Neural cell (in vitro differentiated cells): ENCODE data around the gene MEX3D. TPM values are rescaled to one million over a fixed set of nuclear protein-coding genes. Genes with fewer than 3 reads are reported as not detected.

Source experiments
- H2AFZ ChIP-seq: fragments of 200-600, 300-800 bp; sonication (generic), shearing (Covaris generic); 2 replicates; pipeline ENCODE4 v1.6.0; 2014; ENCODE audit warnings: low read depth, mild to moderate bottlenecking, antibody characterized with exemption, low read length, moderate library complexity
- H3F3A ChIP-seq: fragments of 200-600 bp; shearing (Covaris generic); 2 replicates; pipeline ENCODE4 v1.6.1; 2016; ENCODE audit warnings: mild to moderate bottlenecking, moderate library complexity, mixed read lengths, antibody characterized with exemption, low read length; ENCODE audit not compliant: insufficient read depth, poor library complexity, severe bottlenecking
- H3K27ac ChIP-seq: fragments of 200-600, 300-800 bp; sonication (generic), shearing (Covaris generic); 2 replicates; pipeline ENCODE4 v1.5.1; 2014; ENCODE audit warnings: mild to moderate bottlenecking, low read length, moderate library complexity
- H3K27me3 ChIP-seq: fragments of 300-800, 200-600 bp; sonication (generic), shearing (Covaris generic); 2 replicates; pipeline ENCODE4 v1.6.0; 2014; ENCODE audit warnings: mild to moderate bottlenecking, low read depth, low read length, moderate library complexity; ENCODE audit not compliant: insufficient read depth
- H3K36me3 ChIP-seq: fragments of 300-800, 200-600 bp; sonication (generic), shearing (Covaris generic); 2 replicates; pipeline ENCODE4 v1.5.1; 2014; ENCODE audit warnings: mild to moderate bottlenecking, antibody characterized with exemption, low read length, moderate library complexity; ENCODE audit not compliant: insufficient read depth
- H3K4me2 ChIP-seq: fragments of 300-800, 200-600 bp; sonication (generic), shearing (Covaris generic); 2 replicates; pipeline ENCODE4 v1.6.0; 2014; ENCODE audit warnings: mild to moderate bottlenecking, low read length
- H3K4me3 ChIP-seq: fragments of 300-800, 200-600 bp; sonication (generic), shearing (Covaris generic); 2 replicates; pipeline ENCODE4 v1.5.1; 2014; ENCODE audit warnings: mild to moderate bottlenecking, low read length, moderate library complexity
- H3K79me2 ChIP-seq: fragments of 200-600 bp; shearing (Covaris generic); replicated peaks from 2 replicates; pipeline ENCODE4 v1.6.0; 2014; ENCODE audit warnings: mild to moderate bottlenecking, low read length, moderate library complexity; ENCODE audit not compliant: insufficient read depth
- H3K9ac ChIP-seq: fragments of 300-800, 200-600 bp; sonication (generic), shearing (Covaris generic); 2 replicates; pipeline ENCODE4 v1.6.1; 2016; ENCODE audit warnings: mild to moderate bottlenecking, low read length, mixed read lengths
- H3K9me2 ChIP-seq: fragments of 200-600 bp; shearing (Covaris generic); 2 replicates; pipeline ENCODE4 v1.6.1; 2016; ENCODE audit warnings: mild to moderate bottlenecking, low read length, mixed read lengths; ENCODE audit not compliant: insufficient read depth
- H3K9me3 ChIP-seq: fragments of 200-600, 300-800 bp; sonication (generic), shearing (Covaris generic); 2 replicates; pipeline ENCODE4 v1.6.1; 2016; ENCODE audit warnings: mild to moderate bottlenecking, mixed run types, low read length, moderate library complexity, mixed read lengths
- H4K20me1 ChIP-seq: fragments of 200-600 bp; shearing (Covaris generic); 2 replicates; pipeline ENCODE4 v1.6.1; 2016; ENCODE audit warnings: mild to moderate bottlenecking, mixed run types; ENCODE audit not compliant: insufficient read depth
- CTCF ChIP-seq: fragments of 450-650 bp; IDR thresholded peaks from 2 replicates; pipeline ENCODE4 v1.5.1; 2014; ENCODE audit warnings: antibody characterized with exemption, mild to moderate bottlenecking, moderate library complexity; ENCODE audit not compliant: poor library complexity, severe bottlenecking
- EP300 ChIP-seq: fragments of 450-650 bp; conservative IDR thresholded peaks from 2 replicates; pipeline ENCODE4 v1.6.1; 2014; ENCODE audit warnings: antibody characterized with exemption, mild to moderate bottlenecking, moderate library complexity; ENCODE audit not compliant: poor library complexity, severe bottlenecking
- EZH2 ChIP-seq: fragments of 200-600, 300-800 bp; shearing (Covaris generic), sonication (generic); IDR thresholded peaks from 2 replicates; pipeline ENCODE4 v1.6.1; 2014; ENCODE audit warnings: antibody characterized with exemption, low read length, borderline replicate concordance, mild to moderate bottlenecking; ENCODE audit not compliant: insufficient read depth, poor library complexity, severe bottlenecking
- MXI1 ChIP-seq: fragments of 450-650 bp; conservative IDR thresholded peaks from 2 replicates; pipeline ENCODE4 v1.6.1; 2014; ENCODE audit warnings: antibody characterized with exemption, mild to moderate bottlenecking; ENCODE audit not compliant: poor library complexity, severe bottlenecking
- POLR2AphosphoS5 ChIP-seq: IDR thresholded peaks from 2 replicates; pipeline ENCODE4 v1.6.1; 2012
- RAD21 ChIP-seq: fragments of 450-650 bp; conservative IDR thresholded peaks from 2 replicates; pipeline ENCODE4 v1.6.1; 2014; ENCODE audit warnings: antibody characterized with exemption, mild to moderate bottlenecking, moderate library complexity
- REST ChIP-seq: IDR thresholded peaks from 2 replicates; pipeline ENCODE4 v1.6.1; 2012; ENCODE audit warnings: borderline replicate concordance
- SMC3 ChIP-seq: fragments of 450-650 bp; conservative IDR thresholded peaks from 2 replicates; pipeline ENCODE4 v1.6.1; 2014; ENCODE audit warnings: antibody characterized with exemption, mild to moderate bottlenecking, moderate library complexity; ENCODE audit not compliant: poor library complexity
- TAF1 ChIP-seq: IDR thresholded peaks from 2 replicates; pipeline ENCODE4 v1.6.1; 2012; ENCODE audit warnings: low read depth
- polyA plus RNA-seq: library from polyadenylated mRNA; depleted of rRNA; stranded (reverse); fragments of >200 nt; gene quantifications from 2 replicates; pipeline ENCODE4 v1.2.3, GENCODE V29; 2014

Gene MEX3D
- polyA plus RNA-seq, 1 donor from 2014 or later: 20.8 TPM

- Histone ChIP-seq H3F3A (no peaks in the 10 kb centered on the region), H3K9me2 (no peaks in the 10 kb centered on the region), H3K4me2 (no peak overlapping the region), H3K36me3 (no peaks in the 10 kb centered on the region), H3K27ac (no peak overlapping the region), H3K79me2 (no peaks in the 10 kb centered on the region), H3K27me3 (peaks cover 22% of the 10 kb centered on the region), H2AFZ (no peak overlapping the region), H4K20me1 (no peaks in the 10 kb centered on the region), H3K9ac (no peak overlapping the region), H3K4me3 (no peak overlapping the region), H3K9me3 (no peaks in the 10 kb centered on the region)
- TF ChIP-seq TAF1 (no peak), REST (no peak), MXI1 (no peak), EP300 (no peak), EZH2 (no peak), POLR2AphosphoS5 (no peak), SMC3 (no peak), CTCF (no peak), RAD21 (no peak)
These were observed 57.7 kb downstream of the MEX3D start for GRCh38 chr19:1510442-1510806.

GRCh38 chr19:1509602-1510441, 58.3 kb downstream of the MEX3D start:
- H3K27me3 ChIP-seq: peaks cover 22% of the 10 kb centered on the region
- H3K36me3 ChIP-seq: no peaks in the 10 kb centered on the region
- no peak overlapping the region for H3K4me3 ChIP-seq
- H3K4me2 ChIP-seq: no peak overlapping the region
- no peaks in the 10 kb centered on the region for H3K9me3 ChIP-seq
- H3K9ac ChIP-seq: no peak overlapping the region
- TF ChIP-seq CTCF: no peak
- TF ChIP-seq EP300: no peak
- TF ChIP-seq REST: no peak
- no peak for TF ChIP-seq TAF1
- TF ChIP-seq MXI1: no peak
- TF ChIP-seq EZH2: no peak
- no peak for TF ChIP-seq POLR2AphosphoS5
- H3K79me2 ChIP-seq: no peaks in the 10 kb centered on the region
- no peak overlapping the region for H2AFZ ChIP-seq
- H4K20me1 ChIP-seq: no peaks in the 10 kb centered on the region
- H3K9me2 ChIP-seq: no peaks in the 10 kb centered on the region
- H3F3A ChIP-seq: no peaks in the 10 kb centered on the region
- no peak overlapping the region for H3K27ac ChIP-seq
